ENCODE measurements around the gene NTM. TPM values are rescaled to one million over a fixed set of nuclear protein-coding genes. Genes with fewer than 3 reads are reported as not detected.
A peak's percentile ranks its signal among the peaks of the same experiment; 100 is the strongest.

Gene NTM
- total RNA-seq, 1 experiment from 2014 or later, result 2.7 TPM

DNA sequence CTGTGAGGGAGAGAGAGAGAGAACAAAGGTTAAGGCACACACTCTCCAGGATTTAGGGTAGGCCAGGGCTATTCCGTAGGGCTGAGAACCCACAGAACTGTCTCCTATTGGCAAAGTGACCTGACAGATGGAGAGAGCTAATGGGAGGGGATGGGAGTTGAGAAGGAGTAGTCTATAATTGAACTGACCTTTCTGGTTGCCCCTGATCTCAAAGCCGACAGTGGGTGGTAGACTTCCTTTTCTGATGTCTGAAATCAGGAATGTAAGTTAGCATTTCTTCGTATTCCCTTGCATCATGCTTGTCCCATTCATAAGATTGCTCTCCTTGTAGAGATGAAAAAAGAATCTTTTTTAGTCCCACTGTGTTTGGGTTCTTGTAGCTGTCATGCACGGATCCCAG lies 210.1 kb downstream of the NTM start:
- no peak for DNase-seq
- Histone ChIP-seq H3K36me3 (replicated peaks; ENCODE audit: control insufficient read depth, insufficient read depth, low read length) (no peaks in the 10 kb centered on the region), H3K27me3 (ENCODE audit: control insufficient read depth, insufficient read depth, low read length) (no peaks in the 10 kb centered on the region), H3K4me3 (ENCODE audit: insufficient read depth, low read depth, low read length) (no peak overlapping the region)

DNA sequence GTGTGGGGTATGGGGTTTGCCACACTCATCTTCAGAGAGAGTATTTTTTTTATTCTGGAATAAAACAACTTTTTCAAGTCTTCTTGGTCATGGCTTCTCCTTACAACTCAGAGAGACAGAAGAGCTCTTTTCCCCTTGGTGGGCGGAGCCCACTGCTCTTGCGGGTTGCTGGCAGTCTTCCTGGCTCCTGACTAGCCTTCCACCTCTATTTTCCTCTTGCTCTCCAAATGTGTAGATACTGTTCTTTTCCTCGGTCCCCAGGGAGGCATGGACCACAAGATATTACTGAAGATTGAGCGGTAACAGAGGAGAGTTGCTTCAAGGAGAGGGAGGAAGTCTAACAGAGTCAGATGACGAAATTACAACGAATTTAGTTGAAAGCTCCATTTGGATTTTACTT lies 210.6 kb downstream of the NTM start:
- Histone ChIP-seq H3K36me3 (replicated peaks; ENCODE audit: control insufficient read depth, insufficient read depth, low read length) (no peaks in the 10 kb centered on the region), H3K27me3 (ENCODE audit: control insufficient read depth, insufficient read depth, low read length) (no peaks in the 10 kb centered on the region), H3K4me3 (ENCODE audit: insufficient read depth, low read depth, low read length) (no peak overlapping the region)
- DNase-seq, result no peak

DNA sequence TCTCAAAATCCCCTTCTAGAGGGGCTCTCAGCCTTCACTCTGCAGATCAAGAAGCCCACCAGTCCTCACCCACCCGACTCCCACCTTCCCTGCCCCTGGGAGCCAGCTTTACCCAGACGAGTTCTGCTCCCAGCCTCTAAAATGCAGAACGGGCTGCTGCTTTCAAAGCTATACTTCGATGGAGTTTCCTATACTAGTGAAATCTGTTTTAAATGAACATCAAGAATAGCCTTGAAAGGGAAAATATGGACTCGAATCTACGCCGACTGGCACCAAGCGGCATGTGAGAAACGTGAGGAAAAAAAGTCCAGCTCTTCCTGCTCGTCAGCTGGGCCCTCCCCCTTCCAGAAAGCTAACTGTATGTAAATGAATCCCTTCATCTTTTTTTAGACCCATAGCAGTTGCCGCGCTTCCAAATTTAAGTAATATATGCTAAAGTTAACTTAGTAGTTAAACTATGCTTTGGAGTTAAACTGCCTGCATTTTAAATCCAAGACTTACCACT lies 211.7 kb downstream of the NTM start:
- no peak for DNase-seq
- H3K4me3 ChIP-seq (ENCODE audit: insufficient read depth, low read depth, low read length), result no peak overlapping the region
- H3K27me3 ChIP-seq (ENCODE audit: control insufficient read depth, insufficient read depth, low read length), result no peaks in the 10 kb centered on the region
- H3K36me3 ChIP-seq (replicated peaks; ENCODE audit: control insufficient read depth, insufficient read depth, low read length), result no peaks in the 10 kb centered on the region

DNA sequence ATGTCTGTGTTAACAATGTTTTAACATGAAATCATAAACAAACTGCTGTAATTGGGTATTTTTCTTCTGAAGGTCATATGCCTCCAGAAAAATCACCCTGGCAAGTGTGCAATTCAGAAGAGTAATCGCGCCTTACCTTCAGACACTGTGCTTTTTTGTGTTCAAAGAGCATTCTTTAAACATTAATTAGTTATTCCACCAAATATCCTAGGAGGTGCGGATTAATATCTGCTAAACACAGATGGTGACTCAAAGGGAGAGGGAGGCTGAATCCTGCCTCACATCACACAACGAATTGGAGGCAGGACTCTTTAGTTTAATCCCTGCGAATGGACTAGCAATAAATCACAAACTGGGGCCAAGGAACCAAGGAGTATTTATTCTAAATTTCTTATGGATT lies 213.0 kb downstream of the NTM start:
- no peaks in the 10 kb centered on the region for H3K27me3 ChIP-seq (ENCODE audit: control insufficient read depth, insufficient read depth, low read length)
- H3K4me3 ChIP-seq (ENCODE audit: insufficient read depth, low read depth, low read length), result no peak overlapping the region
- DNase-seq, result no peak
- no peaks in the 10 kb centered on the region for H3K36me3 ChIP-seq (replicated peaks; ENCODE audit: control insufficient read depth, insufficient read depth, low read length)

DNA sequence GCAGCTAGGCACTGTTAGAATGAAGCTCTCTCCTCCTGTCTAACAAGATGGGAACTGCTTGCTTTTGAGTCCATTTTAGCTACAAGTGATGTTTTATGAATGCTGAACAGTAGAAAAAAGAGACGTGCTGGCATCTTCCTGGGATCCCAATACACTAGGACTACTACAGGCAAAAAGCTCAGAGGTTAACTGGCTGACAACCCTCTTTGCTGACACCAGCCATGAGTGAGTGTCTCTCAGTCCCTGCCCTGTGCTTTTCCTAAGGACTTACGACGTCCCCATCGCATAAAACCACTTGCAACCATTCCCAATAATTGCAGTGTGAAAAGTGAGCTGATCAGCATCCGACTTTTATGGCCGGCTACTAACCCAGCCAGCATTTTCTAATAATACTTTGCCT lies 213.5 kb downstream of the NTM start:
- Histone ChIP-seq H3K36me3 (replicated peaks; ENCODE audit: control insufficient read depth, insufficient read depth, low read length) (no peaks in the 10 kb centered on the region), H3K4me3 (ENCODE audit: insufficient read depth, low read depth, low read length) (no peak overlapping the region), H3K27me3 (ENCODE audit: control insufficient read depth, insufficient read depth, low read length) (no peaks in the 10 kb centered on the region)
- no peak for DNase-seq

DNA sequence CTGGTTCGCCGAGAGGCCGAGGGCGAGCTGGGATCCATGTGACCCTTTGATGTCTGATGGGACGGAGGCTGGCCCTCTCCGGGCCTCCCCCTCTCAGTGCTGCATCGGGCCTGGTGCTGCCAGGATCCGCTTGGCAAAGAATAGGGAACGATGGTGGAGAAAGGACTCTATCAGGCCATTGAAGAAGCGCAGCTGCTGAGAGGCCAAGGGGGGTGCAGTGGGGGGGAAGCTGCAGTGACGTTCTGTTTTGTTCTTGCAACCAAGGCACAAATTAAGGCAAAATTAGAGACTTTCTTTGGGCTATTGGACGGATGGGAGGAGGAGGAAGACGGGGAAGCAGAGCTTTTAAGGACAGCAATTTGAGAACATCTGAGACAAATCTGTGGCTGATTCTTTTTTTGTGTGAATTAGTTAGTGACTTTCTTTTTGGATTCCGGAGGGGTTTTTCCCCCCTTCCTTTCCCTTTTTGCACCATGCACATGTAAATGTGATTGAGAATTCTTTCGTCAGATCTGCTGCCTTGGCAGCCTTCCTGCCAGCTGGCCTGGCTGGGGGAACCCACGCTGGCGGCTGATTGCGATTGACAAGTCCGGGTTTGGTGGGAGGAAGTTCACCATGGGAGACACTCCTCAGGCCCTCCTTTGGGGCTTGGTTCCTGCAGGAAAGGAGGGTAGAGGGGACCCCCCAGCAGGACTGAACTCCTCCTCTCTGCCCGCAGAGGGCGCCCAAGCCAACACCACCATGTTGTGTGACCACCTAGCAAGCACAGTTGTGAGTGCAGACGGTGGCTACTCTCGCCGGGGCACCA lies 214.6 kb downstream of the NTM start:
- H3K4me3 ChIP-seq (ENCODE audit: insufficient read depth, low read depth, low read length), result no peak overlapping the region
- H3K36me3 ChIP-seq (replicated peaks; ENCODE audit: control insufficient read depth, insufficient read depth, low read length), result no peaks in the 10 kb centered on the region
- no peaks in the 10 kb centered on the region for H3K27me3 ChIP-seq (ENCODE audit: control insufficient read depth, insufficient read depth, low read length)
- DNase-seq, result peak; percentile 81

DNA sequence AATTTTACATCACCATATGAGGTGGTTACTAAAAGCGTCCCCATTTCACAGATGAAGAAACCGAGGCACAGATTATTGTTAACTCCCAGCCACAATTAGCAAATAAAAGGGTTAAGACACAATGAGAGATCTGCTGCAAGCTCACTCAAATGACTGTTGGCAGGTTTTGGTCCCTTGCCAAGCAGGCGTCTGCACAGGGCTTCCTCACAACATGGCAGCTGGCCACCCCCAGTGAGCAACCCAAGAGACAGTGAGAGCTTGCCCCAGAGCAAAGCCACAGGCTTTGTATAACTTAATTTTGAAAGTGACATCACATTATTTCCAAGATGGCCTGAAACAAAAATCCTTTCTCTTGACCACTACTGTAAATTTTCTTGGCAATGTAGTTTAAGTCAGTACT lies 217.6 kb downstream of the NTM start:
- DNase-seq, result no peak
- no peaks in the 10 kb centered on the region for H3K36me3 ChIP-seq (replicated peaks; ENCODE audit: control insufficient read depth, insufficient read depth, low read length)
- no peak overlapping the region for H3K4me3 ChIP-seq (ENCODE audit: insufficient read depth, low read depth, low read length)
- H3K27me3 ChIP-seq (ENCODE audit: control insufficient read depth, insufficient read depth, low read length), result no peaks in the 10 kb centered on the region

DNA sequence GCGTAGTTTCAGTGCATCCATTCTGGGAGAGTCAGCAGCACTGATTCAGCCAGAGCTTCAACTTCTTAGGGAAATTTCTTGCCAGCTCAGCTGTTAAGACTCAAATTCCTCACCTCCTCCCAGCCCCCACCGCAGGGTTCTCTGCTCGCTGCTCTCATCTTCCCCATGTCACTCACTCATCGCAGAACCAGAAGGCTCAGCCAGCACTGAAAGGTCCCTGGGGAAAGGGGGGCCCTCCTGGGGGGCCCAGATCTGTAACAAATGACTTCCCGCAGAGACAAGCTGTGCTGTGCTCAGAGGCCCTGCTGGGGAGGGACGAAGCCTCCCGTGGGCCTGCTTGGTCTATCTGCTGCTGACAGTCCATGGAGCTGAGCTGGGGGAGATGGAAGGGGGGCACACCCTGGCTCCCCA lies 220.6 kb downstream of the NTM start:
- peak; percentile 62 for DNase-seq

DNA sequence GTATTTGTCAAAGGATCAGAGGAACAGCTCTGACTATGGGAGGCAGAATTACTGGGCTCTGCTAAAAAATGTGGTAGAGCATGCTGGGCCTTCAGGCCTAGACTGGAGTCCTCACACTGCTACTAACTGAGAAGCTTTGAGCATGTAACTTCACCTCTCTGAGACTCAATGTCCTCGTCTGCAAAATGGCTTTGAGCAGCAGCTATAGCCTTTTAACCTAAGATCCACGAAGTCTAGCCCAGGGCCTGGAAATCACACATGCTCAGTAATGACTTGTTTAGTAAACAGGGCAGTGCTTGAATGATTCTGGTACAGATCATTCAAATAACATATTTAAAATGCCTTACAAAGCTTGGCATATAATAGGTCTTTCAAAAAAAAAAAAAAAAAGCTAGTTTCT lies 221.7 kb downstream of the NTM start:
- H3K4me3 ChIP-seq (ENCODE audit: insufficient read depth, low read depth, low read length), result no peak overlapping the region
- no peaks in the 10 kb centered on the region for H3K36me3 ChIP-seq (replicated peaks; ENCODE audit: control insufficient read depth, insufficient read depth, low read length)
- H3K27me3 ChIP-seq (ENCODE audit: control insufficient read depth, insufficient read depth, low read length), result no peaks in the 10 kb centered on the region
- no peak for DNase-seq

More for the DNA sequence above, 220.6 kb downstream of the NTM start:
- no peaks in the 10 kb centered on the region for H3K36me3 ChIP-seq (replicated peaks; ENCODE audit: control insufficient read depth, insufficient read depth, low read length)
- no peaks in the 10 kb centered on the region for H3K27me3 ChIP-seq (ENCODE audit: control insufficient read depth, insufficient read depth, low read length)
- no peak overlapping the region for H3K4me3 ChIP-seq (ENCODE audit: insufficient read depth, low read depth, low read length)

DNA sequence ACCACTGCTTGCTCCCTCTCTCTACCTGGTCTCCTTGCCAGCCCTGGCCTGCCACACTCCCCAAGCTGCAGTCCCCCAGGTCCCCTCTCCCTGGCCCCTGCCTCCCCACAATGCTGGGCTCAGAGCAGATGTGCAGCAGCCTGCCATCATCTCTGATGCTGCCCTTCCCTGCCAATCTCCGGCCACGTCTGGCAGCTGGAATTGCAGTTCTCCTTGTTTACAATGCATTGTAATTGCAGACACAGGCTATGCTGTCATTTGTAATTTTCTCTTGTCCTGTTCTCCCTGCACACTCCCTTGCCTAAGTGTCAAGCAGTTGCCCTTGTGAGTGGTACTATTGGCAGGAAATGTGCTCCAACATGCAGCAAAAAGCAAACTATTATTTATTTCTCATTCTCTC lies 222.3 kb downstream of the NTM start:
- no peaks in the 10 kb centered on the region for H3K27me3 ChIP-seq (ENCODE audit: control insufficient read depth, insufficient read depth, low read length)
- H3K4me3 ChIP-seq (ENCODE audit: insufficient read depth, low read depth, low read length), result no peak overlapping the region
- DNase-seq, result no peak
- no peaks in the 10 kb centered on the region for H3K36me3 ChIP-seq (replicated peaks; ENCODE audit: control insufficient read depth, insufficient read depth, low read length)

DNA sequence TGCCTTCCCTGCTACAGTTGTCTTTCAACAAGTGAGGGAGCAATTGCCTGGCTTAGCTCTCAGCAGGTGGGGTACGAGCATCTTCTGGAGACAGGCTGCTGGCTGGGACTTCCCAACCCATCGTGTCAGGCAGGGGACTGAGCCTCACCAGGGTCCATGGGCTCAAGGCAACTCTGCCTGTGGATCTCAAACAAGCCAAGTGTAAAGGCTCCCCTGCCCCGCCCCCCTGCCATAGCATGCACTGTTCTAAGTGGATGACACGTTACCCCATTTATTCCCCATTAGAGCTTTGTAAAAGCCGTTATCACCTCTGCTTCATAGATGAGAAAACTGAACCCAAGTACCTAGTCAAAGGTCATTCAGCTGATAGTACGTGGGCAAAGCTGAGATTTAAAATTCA lies 222.9 kb downstream of the NTM start:
- Histone ChIP-seq H3K36me3 (replicated peaks; ENCODE audit: control insufficient read depth, insufficient read depth, low read length) (no peaks in the 10 kb centered on the region), H3K27me3 (ENCODE audit: control insufficient read depth, insufficient read depth, low read length) (no peaks in the 10 kb centered on the region), H3K4me3 (ENCODE audit: insufficient read depth, low read depth, low read length) (no peak overlapping the region)
- DNase-seq, result peak; percentile 45

DNA sequence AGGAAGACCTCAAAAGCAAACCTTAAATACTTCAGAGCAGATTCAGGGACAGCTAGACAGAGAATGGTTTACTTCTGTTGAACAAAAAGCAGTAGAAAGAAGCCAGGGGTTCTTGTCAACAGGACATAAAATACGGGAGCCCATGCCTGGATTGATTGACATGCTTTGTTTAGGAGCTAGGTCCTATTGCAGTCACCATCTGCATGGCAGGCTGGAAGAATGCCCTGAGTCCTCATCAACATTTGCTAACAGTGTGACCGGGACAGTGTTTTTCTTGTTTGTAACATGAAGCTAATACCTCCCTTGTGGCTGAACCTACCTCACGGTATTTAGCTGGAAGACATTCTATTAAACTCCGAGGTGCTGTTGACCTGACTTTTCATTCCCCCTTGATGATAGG lies 225.4 kb downstream of the NTM start:
- DNase-seq, result no peak
- H3K36me3 ChIP-seq (replicated peaks; ENCODE audit: control insufficient read depth, insufficient read depth, low read length), result no peaks in the 10 kb centered on the region
- no peaks in the 10 kb centered on the region for H3K27me3 ChIP-seq (ENCODE audit: control insufficient read depth, insufficient read depth, low read length)
- H3K4me3 ChIP-seq (ENCODE audit: insufficient read depth, low read depth, low read length), result no peak overlapping the region

DNA sequence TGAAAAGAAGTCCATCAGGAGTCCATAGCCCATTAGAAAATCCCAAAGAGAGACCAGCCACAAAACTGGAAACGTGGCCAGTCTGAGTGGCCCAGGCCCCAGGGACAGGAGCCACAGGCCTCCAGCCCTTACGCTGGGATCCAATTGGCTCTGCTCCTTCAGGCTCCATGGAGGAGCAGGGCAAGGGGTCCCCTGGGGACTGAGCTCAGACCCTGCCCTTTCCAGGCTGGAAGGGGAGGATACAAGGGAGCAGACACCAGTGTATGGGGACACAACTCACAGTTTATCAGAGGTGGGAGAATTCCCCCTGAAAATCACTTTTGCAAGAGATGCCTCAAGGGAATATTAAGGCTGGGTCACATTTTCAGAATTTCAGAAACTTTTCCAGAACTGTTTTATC lies 227.5 kb downstream of the NTM start:
- Histone ChIP-seq H3K36me3 (replicated peaks; ENCODE audit: control insufficient read depth, insufficient read depth, low read length) (no peaks in the 10 kb centered on the region), H3K27me3 (ENCODE audit: control insufficient read depth, insufficient read depth, low read length) (no peaks in the 10 kb centered on the region), H3K4me3 (ENCODE audit: insufficient read depth, low read depth, low read length) (no peak overlapping the region)
- peak; percentile 31 for DNase-seq

DNA sequence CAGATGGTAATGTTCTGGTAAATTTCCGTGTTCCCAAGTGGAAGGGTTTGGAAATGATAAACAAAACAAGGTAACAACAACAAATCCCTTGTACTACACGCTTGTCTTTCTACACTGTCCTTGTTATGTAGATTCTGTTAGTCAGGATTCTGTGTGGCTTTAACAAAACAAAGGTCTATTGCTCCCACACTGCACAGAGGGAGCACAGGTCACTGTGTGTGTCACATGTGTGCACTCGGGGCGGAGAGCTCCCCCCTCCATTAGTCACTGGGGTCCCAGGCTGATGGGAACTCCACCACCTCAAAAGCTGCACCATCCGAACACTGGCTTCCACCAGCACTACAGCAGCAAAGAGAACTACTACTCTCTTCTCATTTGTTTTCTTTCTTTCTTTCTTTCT lies 227.9 kb downstream of the NTM start:
- DNase-seq, result peak; percentile 48
- Histone ChIP-seq H3K27me3 (ENCODE audit: control insufficient read depth, insufficient read depth, low read length) (no peaks in the 10 kb centered on the region), H3K4me3 (ENCODE audit: insufficient read depth, low read depth, low read length) (no peak overlapping the region), H3K36me3 (replicated peaks; ENCODE audit: control insufficient read depth, insufficient read depth, low read length) (no peaks in the 10 kb centered on the region)

DNA sequence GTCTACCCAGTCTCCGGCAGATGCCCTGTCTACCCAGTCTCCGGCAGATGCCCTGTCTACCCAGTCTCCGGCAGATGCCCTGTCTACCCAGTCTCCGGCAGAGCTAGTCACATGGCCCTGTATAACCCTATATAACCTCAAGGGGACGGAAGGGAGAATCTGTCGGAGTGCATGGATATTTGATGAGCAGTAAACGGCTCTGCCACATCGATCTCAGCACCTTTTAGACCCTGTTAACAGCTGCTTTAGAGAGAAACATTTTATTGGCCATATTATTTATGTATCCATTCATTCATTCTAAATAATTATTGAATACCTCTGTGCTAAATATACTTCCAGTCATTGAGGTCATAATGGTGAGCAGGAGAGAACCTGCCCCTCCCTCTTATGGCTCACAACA lies 228.9 kb downstream of the NTM start:
- Histone ChIP-seq H3K27me3 (ENCODE audit: control insufficient read depth, insufficient read depth, low read length) (no peaks in the 10 kb centered on the region), H3K36me3 (replicated peaks; ENCODE audit: control insufficient read depth, insufficient read depth, low read length) (no peaks in the 10 kb centered on the region), H3K4me3 (ENCODE audit: insufficient read depth, low read depth, low read length) (no peak overlapping the region)
- no peak for DNase-seq

DNA sequence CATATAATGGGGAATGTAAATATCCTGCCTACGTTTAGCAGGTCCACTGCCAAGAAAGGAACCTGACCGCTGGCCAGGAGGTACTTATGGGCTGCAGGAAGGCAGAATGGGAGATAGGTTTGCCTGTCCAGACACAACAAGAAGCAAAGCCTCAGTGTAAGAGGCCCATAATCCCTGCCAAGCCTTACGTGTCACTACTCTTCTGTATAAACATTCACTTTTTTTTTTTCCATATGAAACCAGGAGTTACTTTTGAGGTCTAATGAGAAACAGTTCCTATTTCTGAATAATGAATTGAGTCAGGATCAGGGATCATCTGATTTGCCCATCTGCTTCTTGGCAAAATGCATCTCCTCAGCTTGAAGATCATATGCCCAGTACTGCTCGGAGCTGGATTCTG lies 230.2 kb downstream of the NTM start:
- no peak overlapping the region for H3K4me3 ChIP-seq (ENCODE audit: insufficient read depth, low read depth, low read length)
- H3K36me3 ChIP-seq (replicated peaks; ENCODE audit: control insufficient read depth, insufficient read depth, low read length), result no peaks in the 10 kb centered on the region
- no peak for DNase-seq
- no peaks in the 10 kb centered on the region for H3K27me3 ChIP-seq (ENCODE audit: control insufficient read depth, insufficient read depth, low read length)
